K562 (cell line): ENCODE measurements around the gene CYTH1. TPM values are rescaled to one million over a fixed set of nuclear protein-coding genes. Genes with fewer than 3 reads are reported as not detected.

ENCODE experiments used
- CBX1 ChIP-seq: sonication (generic); IDR thresholded peaks from 2 replicates; pipeline ENCODE4 v1.6.1; 2016; ENCODE audit warnings: antibody characterized with exemption, low read depth, mild to moderate bottlenecking
- CBX3 ChIP-seq, 2 experiments: IDR thresholded peaks; 1 replicate in 1 of 2; 2 replicates in 1 of 2; pipeline ENCODE4 v1.6.1; 2012; ENCODE audit warnings: inconsistent platforms in 2 of 2, low read length in 2 of 2, borderline replicate concordance in 1 of 2, control low read depth in 1 of 2
- E2F3 ChIP-seq: fragments of 250-450 bp; sonication (Bioruptor Pico); IDR thresholded peaks from 2 replicates; pipeline ENCODE4 v1.4.0; 2020; ENCODE audit warnings: mild to moderate bottlenecking
- EWSR1 ChIP-seq: fragments of 450-650 bp; IDR thresholded peaks from 2 replicates; pipeline ENCODE4 v1.6.1; 2018; ENCODE audit warnings: borderline replicate concordance, mild to moderate bottlenecking, low read depth, moderate library complexity; ENCODE audit not compliant: partially characterized antibody
- MBD2 ChIP-seq: sonication (generic); IDR thresholded peaks from 2 replicates; pipeline ENCODE4 v1.6.1; 2016; ENCODE audit warnings: low read depth, borderline replicate concordance
- MEF2A ChIP-seq: IDR thresholded peaks from 2 replicates; pipeline ENCODE4 v1.6.1; 2011; ENCODE audit warnings: low read depth, mild to moderate bottlenecking, low read length, moderate library complexity; ENCODE audit not compliant: control insufficient read depth
- NFE2L1 ChIP-seq: fragments of 450-650 bp; IDR thresholded peaks from 2 replicates; pipeline ENCODE4 v1.6.1; 2016; ENCODE audit warnings: missing genetic modification characterization, low read depth, mild to moderate bottlenecking, missing compliant biosample characterization, moderate library complexity, borderline replicate concordance
- NFYB ChIP-seq: IDR thresholded peaks from 2 replicates; pipeline ENCODE4 v1.6.1; 2011; ENCODE audit warnings: mild to moderate bottlenecking, moderate library complexity; ENCODE audit not compliant: insufficient read length; ENCODE audit errors: extremely low read depth
- PRMT5 ChIP-seq: sonication (generic); formaldehyde crosslinking; IDR thresholded peaks from 2 replicates; pipeline ENCODE4 v1.5.0; 2020; ENCODE audit warnings: missing genetic modification reagents
- PYGO2 ChIP-seq: fragments of 450-650 bp; IDR thresholded peaks from 2 replicates; pipeline ENCODE4 v1.6.1; 2016; ENCODE audit warnings: mild to moderate bottlenecking, missing genetic modification characterization, moderate library complexity, missing compliant biosample characterization
- SMARCC2 ChIP-seq: fragments of 450-650 bp; IDR thresholded peaks from 2 replicates; pipeline ENCODE4 v1.6.1; 2017; ENCODE audit warnings: antibody characterized with exemption, moderate library complexity, mild to moderate bottlenecking, low read depth
- TARDBP ChIP-seq: fragments of 450-650 bp; IDR thresholded peaks from 2 replicates; pipeline ENCODE4 v1.6.1; 2016
- TCF3 ChIP-seq: sonication (generic); formaldehyde crosslinking; IDR thresholded peaks from 2 replicates; pipeline ENCODE4 v1.4.0; 2020; ENCODE audit warnings: mild to moderate bottlenecking, missing genetic modification reagents
- WHSC1 ChIP-seq: IDR thresholded peaks from one replicate; pipeline ENCODE4 v1.6.1; 2012; ENCODE audit warnings: low read length, control low read depth, inconsistent platforms
- ZNF175 ChIP-seq: fragments of 200-800 bp; sonication (Bioruptor generic); IDR thresholded peaks from 2 replicates; pipeline ENCODE4 v1.6.1; 2016; ENCODE audit warnings: low read depth, mild to moderate bottlenecking, missing genetic modification characterization, missing compliant biosample characterization
- polyA plus RNA-seq, 8 experiments: library from polyadenylated mRNA; depleted of rRNA in 4 of 8; stranded (reverse) in 5 of 8; unstranded in 3 of 8; fragments of >200 nt; fragmentation: Nextera tagmentation in 2 of 8; fragmentation: Illumina TruSeq in 1 of 8; extraction: Ambion mirVana in 2 of 8; extraction: Trizol in 1 of 8; gene quantifications; 2 replicates each; pipeline versions ENCODE4 v1.2.1 to v1.2.3, GENCODE V29; 2011 to 2014; ENCODE audit warnings: inconsistent platforms in 1 of 8, missing spikeins in 1 of 8
- total RNA-seq, 7 experiments: library from RNA; depleted of rRNA in 6 of 7; stranded (reverse); fragments of >200 nt in 6 of 7; fragmentation: Illumina TruSeq in 2 of 7; extraction: Trizol in 2 of 7; gene quantifications; 2 replicates each; pipeline versions ENCODE4 v1.2.1 to v1.2.3, GENCODE V29; 2011 to 2021; ENCODE audit warnings: low replicate concordance in 1 of 7
- TF ChIP-seq, protein P1 (sequence below): fragments of 250-450 bp; sonication (Bioruptor Pico); IDR thresholded peaks from 2 replicates; pipeline ENCODE4 v1.4.0; 2020; ENCODE audit warnings: mild to moderate bottlenecking
- TF ChIP-seq, protein P2 (sequence below), 2 experiments: fragments of 150-350 bp in 1 of 2; IDR thresholded peaks; 2 replicates each; pipeline ENCODE4 v1.6.1; 2012 to 2016; ENCODE audit warnings: low read depth in 2 of 2, low read length in 2 of 2, mild to moderate bottlenecking in 1 of 2, moderate library complexity in 1 of 2
- TF ChIP-seq, protein P3 (sequence below): fragments of 250-450 bp; sonication (Bioruptor Pico); IDR thresholded peaks from 2 replicates; pipeline ENCODE4 v1.4.0; 2020

CYTH1 gene
- total and polyA plus RNA-seq, 9 of the 15 experiments (the other 6 are each of a cell fraction or from before 2014, with no cell fraction given) = 0.52 to 27.7 (median 16.8) TPM

DNA sequence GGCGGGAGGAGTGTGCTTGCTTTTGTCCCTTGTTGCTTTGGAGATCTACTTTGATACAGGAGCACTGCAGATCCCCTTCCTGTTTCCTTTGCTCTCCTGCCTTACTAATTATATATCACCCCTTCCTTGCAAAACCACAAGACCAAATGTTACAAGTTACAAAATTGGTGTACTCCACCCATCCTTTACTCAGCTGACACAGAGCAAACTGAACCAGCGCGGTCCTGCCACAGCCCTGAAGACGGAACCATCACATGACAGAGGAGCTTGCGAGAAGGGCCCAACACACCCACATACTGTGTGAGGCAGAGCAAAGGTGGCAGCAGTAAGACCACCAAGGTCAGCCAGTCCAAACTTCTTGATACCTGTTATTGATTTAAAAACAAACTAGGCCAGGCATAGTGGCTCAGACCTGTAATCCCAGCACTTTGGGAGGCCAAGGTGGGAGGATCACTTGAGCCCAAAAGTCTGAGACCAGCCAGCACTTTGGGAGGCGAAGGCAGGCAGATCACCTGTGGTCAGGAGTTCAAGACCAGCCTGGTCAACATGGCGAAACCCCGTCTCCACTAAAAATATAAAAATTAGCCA lies 33.2 kb downstream of the CYTH1 start (continued):
- TF ChIP-seq, protein P1, sequence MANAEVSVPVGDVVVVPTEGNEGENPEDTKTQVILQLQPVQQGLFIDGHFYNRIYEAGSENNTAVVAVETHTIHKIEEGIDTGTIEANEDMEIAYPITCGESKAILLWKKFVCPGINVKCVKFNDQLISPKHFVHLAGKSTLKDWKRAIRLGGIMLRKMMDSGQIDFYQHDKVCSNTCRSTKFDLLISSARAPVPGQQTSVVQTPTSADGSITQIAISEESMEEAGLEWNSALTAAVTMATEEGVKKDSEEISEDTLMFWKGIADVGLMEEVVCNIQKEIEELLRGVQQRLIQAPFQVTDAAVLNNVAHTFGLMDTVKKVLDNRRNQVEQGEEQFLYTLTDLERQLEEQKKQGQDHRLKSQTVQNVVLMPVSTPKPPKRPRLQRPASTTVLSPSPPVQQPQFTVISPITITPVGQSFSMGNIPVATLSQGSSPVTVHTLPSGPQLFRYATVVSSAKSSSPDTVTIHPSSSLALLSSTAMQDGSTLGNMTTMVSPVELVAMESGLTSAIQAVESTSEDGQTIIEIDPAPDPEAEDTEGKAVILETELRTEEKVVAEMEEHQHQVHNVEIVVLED (CRISPR knock-in tag) = no peak
- TF ChIP-seq NFYB (no peak), CBX3 (IDR thresholded peaks at IDR 0.05; ENCODE audit: borderline replicate concordance in 1 of 2, low read length in 2 of 2) (no peak), TARDBP (no peak), ZNF175 (CRISPR knock-in tag) (no peak), EWSR1 (no peak), MBD2 (no peak), TCF3 (CRISPR knock-in tag) (peak; percentile 35; the same call in 1 of the 2 replicates), MEF2A (no peak), PYGO2 (tag) (no peak), PRMT5 (CRISPR knock-in tag) (no peak), E2F3 (CRISPR knock-in tag) (no peak), NFE2L1 (tag) (no peak), SMARCC2 (no peak), WHSC1 (no peak), CBX1 (no peak)
- TF ChIP-seq, protein P2, sequence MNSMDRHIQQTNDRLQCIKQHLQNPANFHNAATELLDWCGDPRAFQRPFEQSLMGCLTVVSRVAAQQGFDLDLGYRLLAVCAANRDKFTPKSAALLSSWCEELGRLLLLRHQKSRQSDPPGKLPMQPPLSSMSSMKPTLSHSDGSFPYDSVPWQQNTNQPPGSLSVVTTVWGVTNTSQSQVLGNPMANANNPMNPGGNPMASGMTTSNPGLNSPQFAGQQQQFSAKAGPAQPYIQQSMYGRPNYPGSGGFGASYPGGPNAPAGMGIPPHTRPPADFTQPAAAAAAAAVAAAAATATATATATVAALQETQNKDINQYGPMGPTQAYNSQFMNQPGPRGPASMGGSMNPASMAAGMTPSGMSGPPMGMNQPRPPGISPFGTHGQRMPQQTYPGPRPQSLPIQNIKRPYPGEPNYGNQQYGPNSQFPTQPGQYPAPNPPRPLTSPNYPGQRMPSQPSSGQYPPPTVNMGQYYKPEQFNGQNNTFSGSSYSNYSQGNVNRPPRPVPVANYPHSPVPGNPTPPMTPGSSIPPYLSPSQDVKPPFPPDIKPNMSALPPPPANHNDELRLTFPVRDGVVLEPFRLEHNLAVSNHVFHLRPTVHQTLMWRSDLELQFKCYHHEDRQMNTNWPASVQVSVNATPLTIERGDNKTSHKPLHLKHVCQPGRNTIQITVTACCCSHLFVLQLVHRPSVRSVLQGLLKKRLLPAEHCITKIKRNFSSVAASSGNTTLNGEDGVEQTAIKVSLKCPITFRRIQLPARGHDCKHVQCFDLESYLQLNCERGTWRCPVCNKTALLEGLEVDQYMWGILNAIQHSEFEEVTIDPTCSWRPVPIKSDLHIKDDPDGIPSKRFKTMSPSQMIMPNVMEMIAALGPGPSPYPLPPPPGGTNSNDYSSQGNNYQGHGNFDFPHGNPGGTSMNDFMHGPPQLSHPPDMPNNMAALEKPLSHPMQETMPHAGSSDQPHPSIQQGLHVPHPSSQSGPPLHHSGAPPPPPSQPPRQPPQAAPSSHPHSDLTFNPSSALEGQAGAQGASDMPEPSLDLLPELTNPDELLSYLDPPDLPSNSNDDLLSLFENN (IDR thresholded peaks at IDR 0.05; ENCODE audit: low read depth in 2 of 2, low read length in 2 of 2) = no peak
- TF ChIP-seq, protein P3, sequence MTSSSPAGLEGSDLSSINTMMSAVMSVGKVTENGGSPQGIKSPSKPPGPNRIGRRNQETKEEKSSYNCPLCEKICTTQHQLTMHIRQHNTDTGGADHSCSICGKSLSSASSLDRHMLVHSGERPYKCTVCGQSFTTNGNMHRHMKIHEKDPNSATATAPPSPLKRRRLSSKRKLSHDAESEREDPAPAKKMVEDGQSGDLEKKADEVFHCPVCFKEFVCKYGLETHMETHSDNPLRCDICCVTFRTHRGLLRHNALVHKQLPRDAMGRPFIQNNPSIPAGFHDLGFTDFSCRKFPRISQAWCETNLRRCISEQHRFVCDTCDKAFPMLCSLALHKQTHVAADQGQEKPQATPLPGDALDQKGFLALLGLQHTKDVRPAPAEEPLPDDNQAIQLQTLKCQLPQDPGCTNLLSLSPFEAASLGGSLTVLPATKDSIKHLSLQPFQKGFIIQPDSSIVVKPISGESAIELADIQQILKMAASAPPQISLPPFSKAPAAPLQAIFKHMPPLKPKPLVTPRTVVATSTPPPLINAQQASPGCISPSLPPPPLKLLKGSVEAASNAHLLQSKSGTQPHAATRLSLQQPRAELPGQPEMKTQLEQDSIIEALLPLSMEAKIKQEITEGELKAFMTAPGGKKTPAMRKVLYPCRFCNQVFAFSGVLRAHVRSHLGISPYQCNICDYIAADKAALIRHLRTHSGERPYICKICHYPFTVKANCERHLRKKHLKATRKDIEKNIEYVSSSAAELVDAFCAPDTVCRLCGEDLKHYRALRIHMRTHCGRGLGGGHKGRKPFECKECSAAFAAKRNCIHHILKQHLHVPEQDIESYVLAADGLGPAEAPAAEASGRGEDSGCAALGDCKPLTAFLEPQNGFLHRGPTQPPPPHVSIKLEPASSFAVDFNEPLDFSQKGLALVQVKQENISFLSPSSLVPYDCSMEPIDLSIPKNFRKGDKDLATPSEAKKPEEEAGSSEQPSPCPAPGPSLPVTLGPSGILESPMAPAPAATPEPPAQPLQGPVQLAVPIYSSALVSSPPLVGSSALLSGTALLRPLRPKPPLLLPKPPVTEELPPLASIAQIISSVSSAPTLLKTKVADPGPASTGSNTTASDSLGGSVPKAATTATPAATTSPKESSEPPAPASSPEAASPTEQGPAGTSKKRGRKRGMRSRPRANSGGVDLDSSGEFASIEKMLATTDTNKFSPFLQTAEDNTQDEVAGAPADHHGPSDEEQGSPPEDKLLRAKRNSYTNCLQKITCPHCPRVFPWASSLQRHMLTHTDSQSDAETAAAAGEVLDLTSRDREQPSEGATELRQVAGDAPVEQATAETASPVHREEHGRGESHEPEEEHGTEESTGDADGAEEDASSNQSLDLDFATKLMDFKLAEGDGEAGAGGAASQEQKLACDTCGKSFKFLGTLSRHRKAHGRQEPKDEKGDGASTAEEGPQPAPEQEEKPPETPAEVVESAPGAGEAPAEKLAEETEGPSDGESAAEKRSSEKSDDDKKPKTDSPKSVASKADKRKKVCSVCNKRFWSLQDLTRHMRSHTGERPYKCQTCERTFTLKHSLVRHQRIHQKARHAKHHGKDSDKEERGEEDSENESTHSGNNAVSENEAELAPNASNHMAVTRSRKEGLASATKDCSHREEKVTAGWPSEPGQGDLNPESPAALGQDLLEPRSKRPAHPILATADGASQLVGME (CRISPR knock-in tag) = no peak
